ENCODE measurements around the gene MRPL17. TPM values are rescaled to one million over a fixed set of nuclear protein-coding genes. Genes with fewer than 3 reads are reported as not detected.

Gene MRPL17
- total RNA-seq, 4 donors from 2014 or later = 18.9 to 31.8 (median 26.1) TPM

- Histone ChIP-seq H3K27ac (no peak overlapping the region), H3K27me3 (no peaks in the 10 kb centered on the region), H3K9me3 (no peaks in the 10 kb centered on the region), H3K4me1 (no peaks in the 10 kb centered on the region), H3K4me3 (no peak overlapping the region), H3K36me3 (no peaks in the 10 kb centered on the region)
- TF ChIP-seq POLR2A (IDR thresholded peaks at IDR 0.05) (no peak), CTCF (IDR thresholded peaks at IDR 0.05) (no peak)
- WGBS, 2 donors = 81 to 86% methylated on average over 4 of the region's 4 CpGs
- DNase-seq = no peak
- intact Hi-C loops (cut with DNase I) = no loop called here
These were observed 16.6 kb downstream of the MRPL17 start for GRCh38 chr11:6666302-6667183.

- Histone ChIP-seq H3K4me3 (no peak overlapping the region), H3K9me3 (no peaks in the 10 kb centered on the region), H3K36me3 (no peaks in the 10 kb centered on the region), H3K4me1 (no peaks in the 10 kb centered on the region), H3K27ac (no peak overlapping the region), H3K27me3 (no peaks in the 10 kb centered on the region)
- DNase-seq = no peak
- TF ChIP-seq POLR2A (IDR thresholded peaks at IDR 0.05) (no peak), CTCF (IDR thresholded peaks at IDR 0.05) (no peak)
- 0% methylated on average over 1 of the region's 1 CpG for WGBS, 2 donors
- intact Hi-C loops (cut with DNase I) = no loop called here
These were observed 18.6 kb downstream of the MRPL17 start for GRCh38 chr11:6664551-6664950.

- no peak for TF ChIP-seq POLR2A (IDR thresholded peaks at IDR 0.05)
- TF ChIP-seq CTCF (IDR thresholded peaks at IDR 0.05) = no peak
- Histone ChIP-seq H3K36me3 (no peaks in the 10 kb centered on the region), H3K27me3 (no peaks in the 10 kb centered on the region), H3K4me1 (no peaks in the 10 kb centered on the region), H3K27ac (no peak overlapping the region), H3K9me3 (no peaks in the 10 kb centered on the region), H3K4me3 (no peak overlapping the region)
- 67 to 83% methylated on average over 2 to 3 of the region's 3 CpGs for WGBS, 2 donors
- no peak for DNase-seq
- intact Hi-C loops (cut with DNase I) = no loop called here
These were observed 19.2 kb downstream of the MRPL17 start for GRCh38 chr11:6663794-6664469.

GRCh38 chr11:6660712-6661111 is 22.4 kb downstream of the MRPL17 start:
- Histone ChIP-seq H3K4me3 (no peak overlapping the region), H3K4me1 (peaks cover 0 to 7% (median 0%) of the 10 kb centered on the region in 3 donors), H3K27ac (no peak overlapping the region), H3K9me3 (no peaks in the 10 kb centered on the region), H3K36me3 (no peaks in the 10 kb centered on the region), H3K27me3 (peaks cover 0 to 22% (median 0%) of the 10 kb centered on the region in 4 donors)
- WGBS, 2 donors = 71 to 84% methylated on average over 3 of the region's 3 CpGs
- TF ChIP-seq POLR2A (IDR thresholded peaks at IDR 0.05) (no peak), CTCF (IDR thresholded peaks at IDR 0.05) (no peak)
- intact Hi-C loops (cut with DNase I) = no loop called here
- no peak for DNase-seq

GRCh38 chr11:6658647-6659046 is 24.5 kb downstream of the MRPL17 start:
- TF ChIP-seq POLR2A (IDR thresholded peaks at IDR 0.05) (no peak), CTCF (IDR thresholded peaks at IDR 0.05) (no peak)
- intact Hi-C loops (cut with DNase I) = no loop called here
- Histone ChIP-seq H3K4me3 (no peak overlapping the region), H3K36me3 (no peaks in the 10 kb centered on the region), H3K27me3 (peaks cover 0 to 42% (median 0%) of the 10 kb centered on the region in 4 donors), H3K4me1 (peaks cover 0 to 17% (median 0%) of the 10 kb centered on the region in 3 donors), H3K27ac (no peak overlapping the region), H3K9me3 (no peaks in the 10 kb centered on the region)
- DNase-seq = no peak

Data from esophagus squamous epithelium (tissue), 5 donors.